MCF 10A (cell line): ENCODE data around the gene PIGA. TPM values are rescaled to one million over a fixed set of nuclear protein-coding genes. Genes with fewer than 3 reads are reported as not detected.

Experiments used
- BruUV-seq: library from RNA; stranded (reverse); fragments of 400-500 nt; replicated peaks from 2 replicates; lab custom pipeline; 2021; lab: Mats Ljungman, UMichigan
- CTCF ChIA-PET: fragments of 300-600 bp; sonication (Branson Sonifier 250); formaldehyde crosslinking; extraction: SDS; loops from one replicate; lab custom pipeline; 2021; ENCODE audit warnings: antibody characterized with exemption, inconsistent platforms; lab: Yijun Ruan, JAX
- POLR2A ChIA-PET: fragments of 300-600, 350-650 bp; sonication (Branson Sonifier 250); formaldehyde crosslinking; extraction: SDS; loops from one replicate; lab custom pipeline; 2020; ENCODE audit warnings: antibody characterized with exemption, inconsistent platforms; lab: Yijun Ruan, JAX
- DNase-seq: peaks from one replicate; pipeline ENCODE4 v3.0.0-alpha.2; 2018; ENCODE audit not compliant: unreplicated experiment
- H3K27ac Mint-ChIP-seq: one replicate; pipeline ENCODE4 v1.8.0; 2022; ENCODE audit warnings: mild to moderate bottlenecking, low read depth, mixed read lengths; ENCODE audit not compliant: unreplicated experiment
- H3K27me3 Mint-ChIP-seq: one replicate; pipeline ENCODE4 v1.8.0; 2022; ENCODE audit warnings: mixed read lengths; ENCODE audit not compliant: insufficient read depth, unreplicated experiment
- H3K36me3 Mint-ChIP-seq: one replicate; pipeline ENCODE4 v1.8.0; 2022; ENCODE audit warnings: mild to moderate bottlenecking, moderate library complexity, mixed read lengths; ENCODE audit not compliant: insufficient read depth, unreplicated experiment
- H3K4me1 Mint-ChIP-seq: one replicate; pipeline ENCODE4 v1.8.0; 2022; ENCODE audit warnings: mixed read lengths; ENCODE audit not compliant: insufficient read depth, unreplicated experiment
- H3K4me3 Mint-ChIP-seq: one replicate; pipeline ENCODE4 v1.8.0; 2022; ENCODE audit warnings: mild to moderate bottlenecking, moderate library complexity, mixed read lengths; ENCODE audit not compliant: unreplicated experiment
- H3K9me3 Mint-ChIP-seq: one replicate; pipeline ENCODE4 v1.8.0; 2022; ENCODE audit warnings: mixed read lengths; ENCODE audit not compliant: unreplicated experiment
- intact Hi-C: fragments of 100-400 bp; cut with micrococcal nuclease; formaldehyde crosslinking; loops from 2 replicates; pipeline ENCODE4 v1.14.1; 2022
- total RNA-seq: library from RNA; stranded (reverse); gene quantifications from 2 replicates; pipeline ENCODE4 v1.2.3, GENCODE V29; 2022
- TF ChIP-seq, protein P1 (sequence below): fragments of 200-600 bp; IDR thresholded peaks from one replicate; pipeline ENCODE4 v1.8.0; 2022; ENCODE audit warnings: antibody characterized with exemption, mild to moderate bottlenecking; ENCODE audit not compliant: unreplicated experiment

PIGA gene
- total RNA-seq, 1 experiment from 2014 or later: 17.3 TPM

DNA sequence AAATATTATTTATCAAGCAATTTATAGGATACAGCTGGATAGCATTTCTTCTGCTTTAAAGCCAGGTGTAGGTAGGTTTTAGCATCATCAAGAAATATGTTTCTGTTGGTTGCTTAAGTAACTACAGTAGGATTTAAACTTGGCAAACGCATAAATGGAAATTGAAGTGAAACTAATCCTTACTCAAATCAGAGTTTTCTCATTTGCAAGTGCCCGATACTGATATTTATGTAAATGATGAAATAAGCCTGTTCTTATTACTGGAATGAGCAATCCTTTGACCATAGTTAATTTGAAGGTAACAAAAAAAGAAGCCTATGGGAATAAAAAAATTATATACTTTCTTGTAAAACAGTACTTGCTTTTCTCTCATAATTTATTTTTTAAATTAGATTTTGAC is 23.2 kb upstream of the PIGA start:
- BruUV-seq: no TSS peak
- no peak for DNase-seq
- no peaks in the 10 kb centered on the region for H3K4me1 Mint-ChIP-seq
- H3K4me3 Mint-ChIP-seq: no peak overlapping the region
- peaks cover 5% of the 10 kb centered on the region for H3K27me3 Mint-ChIP-seq
- no peaks in the 10 kb centered on the region for H3K9me3 Mint-ChIP-seq
- no peaks in the 10 kb centered on the region for H3K36me3 Mint-ChIP-seq
- ChIA-PET CTCF (interaction anchor here (0.6 to 1.7 kb wide), 6 partner anchors 10 to 1536 kb away, joined by 3 to 7 read pairs (median 4); no protein-coding TSS in a partner anchor), POLR2A (no interaction called here)
- intact Hi-C loops: no loop called here
- H3K27ac Mint-ChIP-seq: no peak overlapping the region
- TF ChIP-seq, protein P1, sequence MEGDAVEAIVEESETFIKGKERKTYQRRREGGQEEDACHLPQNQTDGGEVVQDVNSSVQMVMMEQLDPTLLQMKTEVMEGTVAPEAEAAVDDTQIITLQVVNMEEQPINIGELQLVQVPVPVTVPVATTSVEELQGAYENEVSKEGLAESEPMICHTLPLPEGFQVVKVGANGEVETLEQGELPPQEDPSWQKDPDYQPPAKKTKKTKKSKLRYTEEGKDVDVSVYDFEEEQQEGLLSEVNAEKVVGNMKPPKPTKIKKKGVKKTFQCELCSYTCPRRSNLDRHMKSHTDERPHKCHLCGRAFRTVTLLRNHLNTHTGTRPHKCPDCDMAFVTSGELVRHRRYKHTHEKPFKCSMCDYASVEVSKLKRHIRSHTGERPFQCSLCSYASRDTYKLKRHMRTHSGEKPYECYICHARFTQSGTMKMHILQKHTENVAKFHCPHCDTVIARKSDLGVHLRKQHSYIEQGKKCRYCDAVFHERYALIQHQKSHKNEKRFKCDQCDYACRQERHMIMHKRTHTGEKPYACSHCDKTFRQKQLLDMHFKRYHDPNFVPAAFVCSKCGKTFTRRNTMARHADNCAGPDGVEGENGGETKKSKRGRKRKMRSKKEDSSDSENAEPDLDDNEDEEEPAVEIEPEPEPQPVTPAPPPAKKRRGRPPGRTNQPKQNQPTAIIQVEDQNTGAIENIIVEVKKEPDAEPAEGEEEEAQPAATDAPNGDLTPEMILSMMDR: no peak

GRCh38 chrX:15356444-15356843 is 21.1 kb upstream of the PIGA start:
- H3K27ac Mint-ChIP-seq: no peak overlapping the region
- ChIA-PET CTCF (interaction anchor here (0.6 to 1.1 kb wide), 4 partner anchors 11 to 214 kb away, joined by 3 read pairs; no protein-coding TSS in a partner anchor), POLR2A (no interaction called here)
- H3K4me1 Mint-ChIP-seq: no peaks in the 10 kb centered on the region
- TF ChIP-seq, protein P1: no peak
- H3K36me3 Mint-ChIP-seq: no peaks in the 10 kb centered on the region
- no peaks in the 10 kb centered on the region for H3K9me3 Mint-ChIP-seq
- peak; percentile 59 for DNase-seq
- intact Hi-C loops: no loop called here
- H3K4me3 Mint-ChIP-seq: no peak overlapping the region
- H3K27me3 Mint-ChIP-seq: peaks cover 14% of the 10 kb centered on the region
- no TSS peak for BruUV-seq

DNA sequence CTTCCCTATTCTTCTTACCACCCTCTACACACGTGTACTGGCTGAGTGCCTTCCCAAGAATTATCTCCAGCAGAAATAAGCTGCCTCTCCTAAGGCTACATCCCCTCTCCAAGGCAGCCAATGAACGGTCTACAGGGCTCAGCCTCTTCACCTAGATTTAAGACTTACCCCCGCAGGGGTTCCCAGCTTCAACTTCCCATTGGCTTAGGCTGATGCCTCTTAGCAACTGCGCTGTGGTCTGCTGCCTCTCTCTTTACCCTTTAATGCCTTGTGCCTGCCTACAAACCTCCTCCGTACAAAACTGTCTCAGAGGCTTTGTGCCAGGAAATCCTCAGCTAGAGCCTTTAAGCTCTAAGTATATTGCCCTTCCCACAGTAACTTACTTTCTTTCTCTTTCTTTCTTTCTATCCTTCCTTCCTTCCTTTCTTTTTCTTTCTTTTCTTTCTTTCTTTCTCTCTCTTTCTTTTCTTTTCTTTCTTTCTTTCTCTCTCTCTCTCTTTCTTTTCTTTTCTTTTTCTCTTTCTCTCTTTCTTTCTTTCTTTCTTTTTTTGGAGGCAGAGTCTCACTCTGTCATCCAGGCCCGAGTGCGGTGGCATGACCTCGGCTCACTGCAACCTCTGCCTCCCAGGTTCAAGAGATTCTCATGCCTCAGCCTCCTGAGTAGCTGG is 15.1 kb upstream of the PIGA start:
- Mint-ChIP-seq H3K4me1 (no peaks in the 10 kb centered on the region), H3K9me3 (no peaks in the 10 kb centered on the region), H3K36me3 (no peaks in the 10 kb centered on the region), H3K27ac (no peak overlapping the region), H3K27me3 (peaks cover 47% of the 10 kb centered on the region), H3K4me3 (no peak overlapping the region)
- ChIA-PET POLR2A (interaction anchor here (0.6 to 2.0 kb wide), 3 partner anchors 116 to 119 kb away, joined by 3 to 8 read pairs (median 5); no protein-coding TSS in a partner anchor), CTCF (interaction anchor here (0.5 to 14.6 kb wide), 23 partner anchors 11 to 1862 kb away, joined by 3 to 353 read pairs (median 9); partner anchors contain the start of genes BMX and PIR)
- BruUV-seq: no TSS peak
- intact Hi-C loops: no loop called here
- TF ChIP-seq, protein P1: no peak
- no peak for DNase-seq

GRCh38 chrX:15349046-15349445 is 13.7 kb upstream of the PIGA start:
- H3K4me1 Mint-ChIP-seq: no peaks in the 10 kb centered on the region
- peaks cover 53% of the 10 kb centered on the region for H3K27me3 Mint-ChIP-seq
- TF ChIP-seq, protein P1: peak; percentile 56
- intact Hi-C loops: loop anchor here (1.0 kb wide), 2 partner anchors 119 to 216 kb away; no protein-coding TSS in a partner anchor
- H3K9me3 Mint-ChIP-seq: no peaks in the 10 kb centered on the region
- CTCF ChIA-PET: interaction anchor here (0.6 to 14.6 kb wide), 63 partner anchors 10 to 1662 kb away, joined by 3 to 353 read pairs (median 4); partner anchors contain the start of genes BMX and PIR
- BruUV-seq: no TSS peak
- H3K36me3 Mint-ChIP-seq: no peaks in the 10 kb centered on the region
- POLR2A ChIA-PET: interaction anchor here (1.0 to 2.0 kb wide), 5 partner anchors 16 to 144 kb away, joined by 3 to 8 read pairs (median 4); partner anchors contain the start of gene PIR
- H3K4me3 Mint-ChIP-seq: no peak overlapping the region
- H3K27ac Mint-ChIP-seq: no peak overlapping the region
- DNase-seq: peak; percentile 75
